Right lobe of liver (tissue), 6 donors: Measurements from ENCODE around the gene USO1. TPM values are rescaled to one million over a fixed set of nuclear protein-coding genes. Genes with fewer than 3 reads are reported as not detected.
"Not testable (repeated sequence)": the region's sequence is repeated elsewhere in the genome, so short reads cannot be mapped to it uniquely, and the experiment has no call there.

Source experiments
- ATAC-seq, 4 donors: fragments of 200-7000 bp; cut with Tn5 transposase; one replicate each; pipeline ENCODE4 v1.9.1; 2020; ENCODE audit warnings: mild to moderate bottlenecking in 4 of 4, moderate library complexity in 4 of 4
- DNase-seq, 3 donors: peaks; one replicate each; pipeline ENCODE4 v3.0.0-alpha.2; 2020
- H3K27ac ChIP-seq, 3 donors: fragments of 200-600 bp; one replicate each; pipeline ENCODE4 v1.8.0; 2022
- H3K27me3 ChIP-seq, 2 donors: fragments of 200-600 bp; one replicate each; pipeline ENCODE4 v1.8.0; 2022
- H3K36me3 ChIP-seq, 4 donors: fragments of 200-600 bp; sonication (generic) in 1 of 4; one replicate each; pipeline versions ENCODE4 v1.5.1 to v1.8.0; 2017 to 2022; ENCODE audit warnings: control low read depth in 1 of 4
- H3K4me1 ChIP-seq, 4 donors: fragments of 200-600 bp; sonication (generic) in 1 of 4; one replicate each; pipeline versions ENCODE4 v1.5.1 to v1.8.0; 2017 to 2022; ENCODE audit warnings: control low read depth in 1 of 4
- H3K4me3 ChIP-seq, 3 donors: fragments of 200-600 bp; one replicate each; pipeline ENCODE4 v1.8.0; 2022
- H3K9me3 ChIP-seq, 4 donors: fragments of 200-600 bp; sonication (generic) in 1 of 4; one replicate each; pipeline versions ENCODE4 v1.5.1 to v1.8.0; 2017 to 2022; ENCODE audit warnings: control low read depth in 1 of 4
- CTCF ChIP-seq, 4 donors: fragments of 200-600 bp in 3 of 4; fragments of 450-650 bp in 1 of 4; IDR thresholded peaks; one replicate each; pipeline versions ENCODE4 v1.5.1 to v1.8.0; 2016 to 2022; ENCODE audit warnings: antibody characterized with exemption in 4 of 4, mild to moderate bottlenecking in 2 of 4
- POLR2A ChIP-seq: fragments of 450-650 bp; IDR thresholded peaks from one replicate; pipeline ENCODE4 v1.6.1; 2017; ENCODE audit warnings: antibody characterized with exemption, mild to moderate bottlenecking
- WGBS: methylation state at CpG from one replicate; pipeline ENCODE4 v1.1.6; 2018; ENCODE audit warnings: low coverage, low lambda C conversion rate; ENCODE audit not compliant: insufficient coverage; ENCODE audit errors: missing lambda C conversion rate; 5-methylcytosine and 5-hydroxymethylcytosine counted together
- intact Hi-C, 2 donors: fragments of 100-400 bp; cut with DNase I; formaldehyde crosslinking; loops; one replicate each; pipeline versions ENCODE4 v1.11.2 to v1.14.1; 2022
- total RNA-seq, 6 experiments: library from RNA; depleted of rRNA in 2 of 6; stranded (reverse); fragments of >200 nt in 2 of 6; fragmentation: NEBNext Ultra II Directional in 3 of 6; extraction: Animal tissue kit (Norgen Biotek cat#: 25700) in 3 of 6; gene quantifications; one replicate each; pipeline versions ENCODE4 v1.1.0 to v1.2.4, GENCODE V29; 2016 to 2023
- donor health status: DM: no; HTN: yes; CAD: no.
- donor health status: DM: no; HTN: no; CAD: no.
- donor health status: DM: no; HTN: no; CAD: no.
- donor health status: DM: no; HTN: yes; CAD: no.
- donor health status: DM: no; HTN: yes; CAD: no.

USO1 gene
- total RNA-seq, 6 experiments from 2014 or later: 43.7 to 64.0 (median 49.4) TPM

GRCh38 chr4:75786526-75786925 is 62.1 kb downstream of the USO1 start:
- peak in 1 of 4 donors; percentile 34 for ATAC-seq
- 100% methylated on average over 1 of the region's 1 CpG for WGBS

DNA sequence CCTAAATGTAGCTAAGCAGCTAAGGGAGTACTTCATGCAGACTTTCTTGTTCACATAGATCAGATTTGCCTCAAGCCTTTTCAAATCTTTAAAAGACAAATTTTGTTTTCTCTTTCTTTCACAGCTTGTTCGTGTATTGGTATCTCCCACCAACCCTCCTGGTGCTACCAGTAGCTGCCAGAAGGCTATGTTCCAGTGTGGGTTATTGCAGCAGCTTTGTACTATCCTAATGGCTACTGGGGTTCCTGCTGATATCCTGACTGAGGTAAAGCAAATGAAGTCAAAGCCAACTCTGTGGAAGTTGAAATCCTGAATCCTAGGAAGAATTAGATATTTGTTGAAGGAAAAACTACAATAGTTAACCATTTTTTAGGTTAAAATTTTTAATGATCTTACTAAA is 62.6 kb downstream of the USO1 start:
- Histone ChIP-seq H3K27me3 (no peaks in the 10 kb centered on the region), H3K36me3 (peaks cover 0 to 41% (median 23%) of the 10 kb centered on the region in 4 donors), H3K4me1 (no peaks in the 10 kb centered on the region), H3K4me3 (no peak overlapping the region), H3K9me3 (no peaks in the 10 kb centered on the region), H3K27ac (no peak overlapping the region)
- WGBS: 42% methylated on average over 1 of the region's 1 CpG
- no peak for TF ChIP-seq POLR2A
- ATAC-seq (peak in 1 of 4 donors; percentile 14), DNase-seq (no peak)
- intact Hi-C loops: no loop called here

More at GRCh38 chr4:75786526-75786925, 62.1 kb downstream of the USO1 start:
- peaks cover 0 to 45% (median 23%) of the 10 kb centered on the region in 4 donors for H3K36me3 ChIP-seq
- DNase-seq: no peak
- TF ChIP-seq CTCF (IDR thresholded peaks at IDR 0.05) (no peak), POLR2A (no peak)
- H3K27ac ChIP-seq: no peak overlapping the region
- H3K9me3 ChIP-seq: no peaks in the 10 kb centered on the region
- intact Hi-C loops: no loop called here
- H3K27me3 ChIP-seq: no peaks in the 10 kb centered on the region
- H3K4me3 ChIP-seq: no peak overlapping the region
- no peaks in the 10 kb centered on the region for H3K4me1 ChIP-seq

- Histone ChIP-seq H3K4me1 (no peaks in the 10 kb centered on the region), H3K9me3 (no peaks in the 10 kb centered on the region), H3K27me3 (no peaks in the 10 kb centered on the region), H3K27ac (no peak overlapping the region), H3K4me3 (no peak overlapping the region), H3K36me3 (peaks cover 0 to 46% (median 26%) of the 10 kb centered on the region in 4 donors)
- intact Hi-C loops: no loop called here
- no peak for DNase-seq
- 71% methylated on average over 1 of the region's 1 CpG for WGBS
- no peak for TF ChIP-seq CTCF (IDR thresholded peaks at IDR 0.05)
- TF ChIP-seq POLR2A: no peak
- no peak for ATAC-seq
Observed at GRCh38 chr4:75790024-75790423, 65.6 kb downstream of the USO1 start.

GRCh38 chr4:75800972-75801371 is 76.6 kb downstream of the USO1 start:
- Histone ChIP-seq H3K4me3 (no peak overlapping the region), H3K27me3 (no peaks in the 10 kb centered on the region), H3K4me1 (no peaks in the 10 kb centered on the region), H3K36me3 (peaks cover 5 to 53% (median 28%) of the 10 kb centered on the region in 4 donors), H3K9me3 (no peaks in the 10 kb centered on the region), H3K27ac (no peak overlapping the region)
- no peak for DNase-seq
- intact Hi-C loops: no loop called here
- WGBS: 94% methylated on average over 1 of the region's 1 CpG
- TF ChIP-seq CTCF (IDR thresholded peaks at IDR 0.05) (no peak), POLR2A (no peak)
- ATAC-seq: no peak

DNA sequence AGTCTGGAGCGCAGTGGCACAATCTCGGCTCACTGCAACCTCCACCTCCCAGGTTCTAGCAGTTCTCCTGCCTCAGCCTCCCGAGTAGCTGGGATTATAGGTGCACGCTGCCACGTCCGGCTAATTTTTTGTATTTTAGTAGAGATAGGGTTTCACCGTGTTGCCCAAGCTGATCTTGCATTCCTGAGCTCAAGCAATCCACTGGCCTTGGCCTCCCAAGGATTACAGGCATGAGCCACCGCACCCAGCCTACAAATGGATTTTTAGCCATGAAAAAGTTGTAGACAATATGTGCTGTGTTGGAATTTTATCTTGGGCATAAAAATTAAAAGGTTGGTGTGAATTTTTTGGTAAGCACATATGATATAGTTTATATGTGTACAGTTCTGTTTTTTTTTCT is 81.7 kb downstream of the USO1 start:
- ATAC-seq, H3K27me3 ChIP-seq, intact Hi-C loops, H3K4me1 ChIP-seq, H3K4me3 ChIP-seq, H3K9me3 ChIP-seq, H3K27ac ChIP-seq, DNase-seq: not testable (repeated sequence)
- 100% methylated on average over 8 of the region's 8 CpGs for WGBS
- H3K36me3 ChIP-seq: peaks cover 5 to 83% (median 41%) of the 10 kb centered on the region in 4 donors

DNA sequence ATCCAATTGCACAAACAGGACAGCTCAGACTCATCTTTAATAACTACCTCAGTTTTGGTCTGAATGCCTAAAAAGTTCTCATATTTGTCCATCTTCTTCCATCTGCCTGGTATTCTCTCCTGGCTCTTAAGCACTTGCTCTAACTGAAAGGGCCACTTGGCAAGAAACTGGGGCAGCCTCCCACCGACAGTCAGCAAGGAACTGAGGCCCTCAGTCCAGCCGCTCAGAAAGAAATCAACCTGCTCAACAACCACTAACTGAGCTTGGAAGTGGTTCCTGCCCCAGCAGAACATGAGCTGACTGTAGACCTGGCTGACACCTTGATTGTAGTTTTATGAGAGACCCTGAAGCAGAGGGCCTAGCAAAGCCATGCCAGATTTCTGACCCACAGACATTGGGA is 93.5 kb downstream of the USO1 start:
- intact Hi-C loops: no loop called here
- ATAC-seq (no peak), DNase-seq (no peak)
- H3K9me3 ChIP-seq: no peaks in the 10 kb centered on the region
- peaks cover 0 to 25% (median 12%) of the 10 kb centered on the region in 4 donors for H3K36me3 ChIP-seq
- no peaks in the 10 kb centered on the region for H3K4me1 ChIP-seq
- no peaks in the 10 kb centered on the region for H3K27me3 ChIP-seq
- no peak for TF ChIP-seq CTCF (IDR thresholded peaks at IDR 0.05)
- TF ChIP-seq POLR2A: no peak
- no peak overlapping the region for H3K27ac ChIP-seq
- H3K4me3 ChIP-seq: no peak overlapping the region
- 100% methylated on average over 1 of the region's 2 CpGs for WGBS
